Purkinje cell (primary cell): ENCODE data around the gene IFT52. TPM values are rescaled to one million over a fixed set of nuclear protein-coding genes. Genes with fewer than 3 reads are reported as not detected.

Source experiments
- polyA plus RNA-seq: library from polyadenylated mRNA; unstranded; fragments of >200 nt; fragmentation: Nextera tagmentation; gene quantifications from 2 replicates; pipeline ENCODE4 v1.2.1, GENCODE V29; 2014

Gene IFT52, protein sequence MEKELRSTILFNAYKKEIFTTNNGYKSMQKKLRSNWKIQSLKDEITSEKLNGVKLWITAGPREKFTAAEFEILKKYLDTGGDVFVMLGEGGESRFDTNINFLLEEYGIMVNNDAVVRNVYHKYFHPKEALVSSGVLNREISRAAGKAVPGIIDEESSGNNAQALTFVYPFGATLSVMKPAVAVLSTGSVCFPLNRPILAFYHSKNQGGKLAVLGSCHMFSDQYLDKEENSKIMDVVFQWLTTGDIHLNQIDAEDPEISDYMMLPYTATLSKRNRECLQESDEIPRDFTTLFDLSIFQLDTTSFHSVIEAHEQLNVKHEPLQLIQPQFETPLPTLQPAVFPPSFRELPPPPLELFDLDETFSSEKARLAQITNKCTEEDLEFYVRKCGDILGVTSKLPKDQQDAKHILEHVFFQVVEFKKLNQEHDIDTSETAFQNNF
- 11.9 and 15.9 TPM in 2 replicates for polyA plus RNA-seq

DNA sequence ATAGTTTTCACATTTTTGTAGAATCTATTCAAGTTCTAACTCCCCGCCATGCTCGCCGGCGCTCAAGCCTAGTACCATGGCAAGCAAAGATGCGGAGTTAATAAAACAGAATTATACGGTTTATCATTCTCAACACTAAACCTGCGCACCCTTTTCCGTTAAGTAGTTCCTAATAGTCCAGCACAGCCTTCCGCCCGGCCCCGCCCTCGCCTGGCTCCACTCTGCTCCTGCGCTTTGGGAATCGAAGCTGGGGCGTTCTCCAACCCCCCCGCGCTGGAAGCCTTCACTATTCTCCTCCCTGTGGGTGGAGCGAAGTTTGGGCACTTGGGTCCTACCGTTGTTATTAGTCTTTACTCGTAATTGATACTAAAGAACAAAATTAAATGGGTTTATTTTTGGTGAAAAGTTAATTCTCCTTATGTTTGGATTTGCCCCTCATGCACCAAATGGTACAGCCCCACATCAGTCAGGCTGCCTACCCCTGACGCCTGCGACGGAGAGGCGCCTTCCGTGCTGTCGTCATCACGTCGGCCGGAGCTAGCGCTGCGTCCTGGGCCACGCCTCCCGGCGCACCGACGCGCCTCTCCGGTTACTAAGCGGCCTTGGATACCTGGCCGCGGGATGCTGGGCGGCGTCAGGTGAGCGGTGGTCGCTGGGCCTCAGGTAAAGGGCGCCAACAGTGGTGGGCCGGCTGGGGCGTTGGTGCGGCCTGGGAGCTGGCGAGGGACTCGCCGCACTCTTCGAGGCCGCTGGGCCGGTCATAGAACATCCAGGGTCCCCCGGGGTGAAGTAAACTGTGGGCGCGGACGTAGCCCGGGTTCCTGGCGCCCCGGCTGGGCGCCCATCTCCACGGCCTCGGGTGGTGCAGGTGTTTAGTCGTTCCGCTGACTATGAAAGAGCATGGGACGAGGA, at the start of gene IFT52:
IFT52 (plus strand) TSS at position 546 of the 912 bp plus-strand sequence. CDS start 3,762 bp downstream, outside the sequence.

DNA sequence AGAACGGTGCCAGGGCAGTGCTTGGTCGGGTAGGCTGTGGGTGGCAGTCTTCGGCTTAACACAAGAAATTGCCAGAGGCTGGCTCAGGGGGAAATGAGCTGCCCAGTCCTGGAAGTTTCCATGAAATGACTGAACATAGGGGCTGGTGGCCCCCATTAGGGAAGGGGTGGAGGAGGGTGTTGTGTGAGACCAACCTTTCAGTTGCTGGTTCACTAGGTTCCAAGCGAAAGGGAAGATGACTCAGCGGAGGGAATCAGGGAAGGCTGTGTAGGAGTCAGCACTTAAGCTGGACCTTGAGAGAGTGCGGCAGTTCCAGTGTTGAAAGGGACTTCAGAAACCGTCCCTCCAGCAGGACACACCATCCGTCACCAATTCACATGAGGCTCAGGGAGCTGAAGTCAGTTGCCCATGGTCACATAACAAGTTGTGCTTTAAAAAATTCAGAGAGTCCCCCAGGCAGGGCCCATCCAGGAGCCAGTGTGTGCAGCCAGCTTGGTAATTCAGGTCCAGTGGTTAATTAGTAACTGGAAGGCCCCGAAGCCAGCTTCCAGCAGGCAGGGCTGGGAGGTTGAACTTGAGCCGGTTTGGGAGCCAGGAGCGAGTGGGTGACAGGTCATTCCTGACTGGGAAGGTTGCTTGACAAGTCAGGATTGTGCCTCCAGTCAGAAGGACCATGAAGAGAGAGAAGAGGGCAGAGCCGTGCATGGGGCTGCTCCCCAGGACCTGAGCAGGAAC, 32.2 kb upstream of the IFT52 start, which contains the start of gene SGK2:
SGK2 (plus strand) TSS at position 616 of the 735 bp plus-strand sequence. CDS start 7,469 bp downstream, outside the sequence.

DNA sequence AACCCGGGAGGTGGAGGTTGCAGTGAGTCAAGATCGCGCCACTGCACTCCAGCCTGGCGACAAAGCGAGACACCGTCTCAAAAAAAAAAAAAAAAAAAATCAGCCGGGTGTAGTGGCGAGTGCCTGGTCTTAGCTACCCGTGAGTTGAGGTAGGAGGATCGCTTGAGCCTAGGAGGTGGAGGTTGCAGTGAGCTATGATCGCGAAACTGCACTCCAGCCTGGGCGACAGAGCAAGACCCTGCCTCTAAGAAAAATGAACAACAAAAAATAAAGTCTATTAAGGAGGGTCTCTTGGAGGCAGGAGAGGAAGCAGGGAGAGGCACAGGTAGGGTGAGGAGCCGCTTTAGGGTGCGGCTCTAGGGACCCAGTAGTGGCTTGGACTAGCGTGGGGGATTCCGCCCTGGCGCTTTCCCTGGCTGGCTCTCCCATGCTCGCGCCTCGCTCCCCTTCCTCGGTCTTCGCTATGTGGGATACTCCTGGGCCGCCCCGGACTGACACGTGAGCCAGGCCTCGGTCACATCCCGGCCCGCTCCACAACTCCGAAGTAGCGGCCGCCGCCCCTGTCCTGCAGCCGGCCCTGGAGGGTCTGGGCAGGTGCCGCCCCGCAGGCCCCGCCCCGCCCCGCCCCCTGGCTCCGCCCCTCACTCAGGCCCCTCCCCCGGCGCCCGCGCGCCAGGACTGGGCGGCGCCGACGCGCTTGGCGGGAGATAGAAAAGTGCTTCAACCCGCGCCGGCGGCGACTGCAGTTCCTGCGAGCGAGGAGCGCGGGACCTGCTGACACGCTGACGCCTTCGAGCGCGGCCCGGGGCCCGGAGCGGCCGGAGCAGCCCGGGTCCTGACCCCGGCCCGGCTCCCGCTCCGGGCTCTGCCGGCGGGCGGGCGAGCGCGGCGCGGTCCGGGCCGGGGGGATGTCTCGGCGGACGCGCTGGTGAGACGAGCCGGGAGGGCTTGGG, 75.9 kb downstream of the IFT52 start, which contains the start of gene MYBL2:
MYBL2 (plus strand) TSS at position 739 of the 953 bp plus-strand sequence; CDS start at position 909, 170 bp downstream.

Other genes starting within 250 kb of the IFT52 start
- 31.4 and 36.6 TPM in 2 replicates for gene SRSF6, start 133.0 kb upstream of the IFT52 start, polyA plus RNA-seq
- gene L3MBTL1, start 83.2 kb upstream of the IFT52 start, polyA plus RNA-seq, result 3.1 and 3.4 TPM in 2 replicates
- not detected in 2 replicates for gene SGK2, start 31.9 kb upstream of the IFT52 start, polyA plus RNA-seq
- gene MYBL2, start 76.2 kb downstream of the IFT52 start, polyA plus RNA-seq, result not detected in 2 replicates
- gene GTSF1L, start 136.1 kb downstream of the IFT52 start, polyA plus RNA-seq, result not detected in 2 replicates